Right ventricle myocardium inferior (tissue), 1 donor: ENCODE results near the gene PAFAH1B1. TPM values are rescaled to one million over a fixed set of nuclear protein-coding genes. Genes with fewer than 3 reads are reported as not detected.
"Not testable (repeated sequence)": the region's sequence is repeated elsewhere in the genome, so short reads cannot be mapped to it uniquely, and the experiment has no call there.

Experiments used
- ATAC-seq: fragments of 200-7000 bp; cut with Tn5 transposase; one replicate; pipeline ENCODE4 v1.9.1; 2020; ENCODE audit warnings: mild to moderate bottlenecking, moderate library complexity
- DNase-seq: peaks from one replicate; pipeline ENCODE4 v3.0.0; 2021; ENCODE audit errors: missing footprints
- intact Hi-C: fragments of 100-400 bp; cut with DNase I; formaldehyde crosslinking; loops from one replicate; pipeline ENCODE4 v1.11.0; 2022
- long read RNA-seq: library from polyadenylated mRNA; unstranded; transcript quantifications from one replicate; pipeline ENCODE4 v2.0.0, GENCODE V29; 2021
- total RNA-seq: library from RNA; stranded (reverse); fragmentation: NEBNext Ultra II Directional; extraction: Animal tissue kit (Norgen Biotek cat#: 25700); gene quantifications from one replicate; pipeline ENCODE4 v1.2.1, GENCODE V29; 2021
- donor health status: DM: no; HTN: yes; CAD: no; lungs with severe emphysema.

PAFAH1B1 gene
- 115 TPM for total RNA-seq
- long read RNA-seq, full-length matches to known transcripts = 21 of 27 reads
- long read RNA-seq, partial matches to known transcripts = 2 of 27 reads
- long read RNA-seq, other reads (novel, unspliced or antisense) = 4 of 27 reads

- DNase-seq (peak; percentile 96), ATAC-seq (peak; percentile 95)
- intact Hi-C loops = loop anchor here (1.0 to 10.0 kb wide), 3 partner anchors 44 to 108 kb away; partner anchors contain the start of gene METTL16
These were observed at the start of gene PAFAH1B1 for GRCh38 chr17:2592971-2593820. TSS of gene PAFAH1B1 (plus strand) at chr17:2593654. CDS start at chr17:2638289, 44,635 bp downstream.

GRCh38 chr17:2545393-2545792, 48.1 kb upstream of the PAFAH1B1 start:
- no peak for DNase-seq
- intact Hi-C loops = no loop called here
- peak; percentile 88 for ATAC-seq

- ATAC-seq (no peak), DNase-seq (no peak)
- intact Hi-C loops = no loop called here
These were observed 46.3 kb upstream of the PAFAH1B1 start for GRCh38 chr17:2547176-2547575.

- intact Hi-C loops, DNase-seq, ATAC-seq: not testable (repeated sequence)
These were observed 45.4 kb upstream of the PAFAH1B1 start for GRCh38 chr17:2548026-2548425.

GRCh38 chr17:2549392-2550211, 43.9 kb upstream of the PAFAH1B1 start:
- ATAC-seq = no peak
- intact Hi-C loops = no loop called here

GRCh38 chr17:2551493-2551892, 42.0 kb upstream of the PAFAH1B1 start:
- ATAC-seq (no peak), DNase-seq (no peak)
- intact Hi-C loops = no loop called here

More at GRCh38 chr17:2549392-2550211, 43.9 kb upstream of the PAFAH1B1 start:
- no peak for DNase-seq

- intact Hi-C loops = no loop called here
- DNase-seq (no peak), ATAC-seq (no peak)
These were observed 41.5 kb upstream of the PAFAH1B1 start for GRCh38 chr17:2551928-2552327.

GRCh38 chr17:2560658-2561057, 32.8 kb upstream of the PAFAH1B1 start:
- intact Hi-C loops = no loop called here
- ATAC-seq (no peak), DNase-seq (no peak)

GRCh38 chr17:2562162-2562858, 31.1 kb upstream of the PAFAH1B1 start:
- ATAC-seq (no peak), DNase-seq (no peak)
- intact Hi-C loops = no loop called here

GRCh38 chr17:2563061-2563460, 30.4 kb upstream of the PAFAH1B1 start:
- intact Hi-C loops = no loop called here
- ATAC-seq (no peak), DNase-seq (no peak)

- ATAC-seq (no peak), DNase-seq (no peak)
- intact Hi-C loops = no loop called here
These were observed 29.9 kb upstream of the PAFAH1B1 start for GRCh38 chr17:2563543-2563942.

- DNase-seq (no peak), ATAC-seq (no peak)
- intact Hi-C loops = no loop called here
These were observed 28.6 kb upstream of the PAFAH1B1 start for GRCh38 chr17:2564877-2565276.

- intact Hi-C loops = no loop called here
- ATAC-seq = no peak
- no peak for DNase-seq
These were observed 27.4 kb upstream of the PAFAH1B1 start for GRCh38 chr17:2566056-2566455.

GRCh38 chr17:2571523-2572303, 21.7 kb upstream of the PAFAH1B1 start:
- intact Hi-C loops = no loop called here
- ATAC-seq = no peak

GRCh38 chr17:2572304-2572609, 21.2 kb upstream of the PAFAH1B1 start:
- intact Hi-C loops, DNase-seq, ATAC-seq: not testable (repeated sequence)

More at GRCh38 chr17:2571523-2572303, 21.7 kb upstream of the PAFAH1B1 start:
- no peak for DNase-seq

- DNase-seq = no peak
- intact Hi-C loops = no loop called here
- ATAC-seq = no peak
These were observed 13.3 kb upstream of the PAFAH1B1 start for GRCh38 chr17:2580151-2580550.

GRCh38 chr17:2580661-2581060, 12.8 kb upstream of the PAFAH1B1 start:
- ATAC-seq = no peak
- no peak for DNase-seq
- intact Hi-C loops = no loop called here

- ATAC-seq (no peak), DNase-seq (no peak)
- intact Hi-C loops = no loop called here
These were observed 11.0 kb upstream of the PAFAH1B1 start for GRCh38 chr17:2582493-2582892.
